Measurements from ENCODE around the gene BSND. TPM values are rescaled to one million over a fixed set of nuclear protein-coding genes. Genes with fewer than 3 reads are reported as not detected.

BSND gene
- total and polyA plus RNA-seq, 4 donors = 0.02 TPM; not detected in 3

DNA sequence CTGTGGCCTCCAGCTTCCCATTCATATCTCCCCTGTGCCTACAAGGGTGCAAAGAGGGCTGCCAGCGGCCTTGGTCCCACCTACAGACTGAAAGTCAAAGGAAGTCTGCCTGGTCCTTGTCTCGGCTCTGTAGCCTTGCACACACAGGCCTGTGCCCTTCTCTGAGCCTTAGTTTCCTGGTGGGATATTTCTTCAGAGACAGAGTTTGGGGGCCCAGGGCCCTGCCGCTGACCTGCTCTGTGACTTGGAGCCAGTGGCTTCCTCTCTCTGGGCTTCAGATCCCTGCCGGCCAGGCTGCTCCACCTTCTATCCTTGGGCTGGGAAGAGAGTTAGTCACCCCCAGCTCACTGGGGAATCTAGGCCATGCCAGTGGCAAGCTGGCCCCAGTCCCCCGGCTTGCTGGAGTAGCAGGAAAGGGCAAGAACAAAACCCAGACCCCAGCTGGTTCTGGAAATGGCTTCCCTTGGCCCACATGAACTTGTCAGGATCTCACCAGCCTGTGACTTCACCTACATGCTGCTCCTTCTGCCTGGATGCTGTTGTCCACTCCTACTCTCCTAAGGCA lies 19.3 kb upstream of the BSND start:
- Histone ChIP-seq H3K9ac (ENCODE audit: insufficient read depth in 1 of 2, low read length in 2 of 2) (no peak overlapping the region), H3K4me3 (no peak overlapping the region), H3K9me3 (ENCODE audit: control insufficient read depth in 4 of 4, insufficient read depth in 3 of 4, low read length in 3 of 4) (no peaks in the 10 kb centered on the region), H3K4me1 (ENCODE audit: control insufficient read depth in 5 of 5, insufficient read depth in 5 of 5, low read length in 5 of 5) (peaks cover 0 to 6% (median 0%) of the 10 kb centered on the region in 5 donors), H3K27me3 (ENCODE audit: control insufficient read depth in 3 of 3, insufficient read depth in 3 of 3, low read length in 2 of 3) (peaks cover 0 to 33% (median 27%) of the 10 kb centered on the region in 3 donors), H3K36me3 (ENCODE audit: control insufficient read depth in 4 of 4, insufficient read depth in 4 of 4, low read length in 4 of 4) (no peaks in the 10 kb centered on the region), H3K27ac (ENCODE audit: low read depth in 1 of 2, low read length in 1 of 2) (no peak overlapping the region)
- ATAC-seq (ENCODE audit: insufficient read depth, low FRiP score) = no peak
- 38 to 62% methylated on average over 5 of the region's 5 CpGs for WGBS, 2 donors
- TF ChIP-seq, protein P1, sequence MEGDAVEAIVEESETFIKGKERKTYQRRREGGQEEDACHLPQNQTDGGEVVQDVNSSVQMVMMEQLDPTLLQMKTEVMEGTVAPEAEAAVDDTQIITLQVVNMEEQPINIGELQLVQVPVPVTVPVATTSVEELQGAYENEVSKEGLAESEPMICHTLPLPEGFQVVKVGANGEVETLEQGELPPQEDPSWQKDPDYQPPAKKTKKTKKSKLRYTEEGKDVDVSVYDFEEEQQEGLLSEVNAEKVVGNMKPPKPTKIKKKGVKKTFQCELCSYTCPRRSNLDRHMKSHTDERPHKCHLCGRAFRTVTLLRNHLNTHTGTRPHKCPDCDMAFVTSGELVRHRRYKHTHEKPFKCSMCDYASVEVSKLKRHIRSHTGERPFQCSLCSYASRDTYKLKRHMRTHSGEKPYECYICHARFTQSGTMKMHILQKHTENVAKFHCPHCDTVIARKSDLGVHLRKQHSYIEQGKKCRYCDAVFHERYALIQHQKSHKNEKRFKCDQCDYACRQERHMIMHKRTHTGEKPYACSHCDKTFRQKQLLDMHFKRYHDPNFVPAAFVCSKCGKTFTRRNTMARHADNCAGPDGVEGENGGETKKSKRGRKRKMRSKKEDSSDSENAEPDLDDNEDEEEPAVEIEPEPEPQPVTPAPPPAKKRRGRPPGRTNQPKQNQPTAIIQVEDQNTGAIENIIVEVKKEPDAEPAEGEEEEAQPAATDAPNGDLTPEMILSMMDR (IDR thresholded peaks at IDR 0.05; ENCODE audit: control extremely low read depth, extremely low read depth) = no peak
- no peak for DNase-seq

DNA sequence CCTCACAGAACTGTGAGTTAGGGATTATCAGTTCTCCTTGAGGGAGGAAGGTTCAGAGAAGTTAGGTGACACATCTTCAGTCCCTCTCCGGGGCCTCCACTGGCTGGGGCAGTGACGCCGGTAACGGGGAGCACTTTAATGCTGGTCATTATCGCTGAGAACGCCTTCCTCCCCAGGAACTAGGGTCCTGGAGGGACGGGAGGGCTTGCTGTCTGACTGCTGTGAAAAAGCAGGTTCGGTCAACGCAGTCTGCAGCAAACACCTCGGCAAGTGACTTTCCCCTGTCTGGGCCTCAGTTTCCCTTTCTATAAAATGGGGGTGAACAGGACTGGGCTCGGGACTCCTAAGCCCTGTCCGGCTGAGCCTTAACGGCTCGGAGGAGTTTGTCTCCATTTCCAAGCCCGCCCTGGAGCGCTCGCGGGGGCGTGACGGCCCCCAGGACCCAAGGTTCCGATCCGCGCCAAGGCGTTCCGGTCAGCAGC lies 18.6 kb upstream of the BSND start:
- no peak for DNase-seq
- ATAC-seq (ENCODE audit: insufficient read depth, low FRiP score) = no peak
- TF ChIP-seq, protein P1 (IDR thresholded peaks at IDR 0.05; ENCODE audit: control extremely low read depth, extremely low read depth) = no peak
- Histone ChIP-seq H3K4me1 (ENCODE audit: control insufficient read depth in 5 of 5, insufficient read depth in 5 of 5, low read length in 5 of 5) (peaks cover 0 to 6% (median 0%) of the 10 kb centered on the region in 5 donors), H3K9ac (ENCODE audit: insufficient read depth in 1 of 2, low read length in 2 of 2) (no peak overlapping the region), H3K27me3 (ENCODE audit: control insufficient read depth in 3 of 3, insufficient read depth in 3 of 3, low read length in 2 of 3) (peaks cover 0 to 33% (median 27%) of the 10 kb centered on the region in 3 donors), H3K27ac (ENCODE audit: low read depth in 1 of 2, low read length in 1 of 2) (no peak overlapping the region), H3K9me3 (ENCODE audit: control insufficient read depth in 4 of 4, insufficient read depth in 3 of 4, low read length in 3 of 4) (no peaks in the 10 kb centered on the region), H3K4me3 (no peak overlapping the region), H3K36me3 (ENCODE audit: control insufficient read depth in 4 of 4, insufficient read depth in 4 of 4, low read length in 4 of 4) (no peaks in the 10 kb centered on the region)
- WGBS, 2 donors = 18 to 23% methylated on average over 25 of the region's 25 CpGs

DNA sequence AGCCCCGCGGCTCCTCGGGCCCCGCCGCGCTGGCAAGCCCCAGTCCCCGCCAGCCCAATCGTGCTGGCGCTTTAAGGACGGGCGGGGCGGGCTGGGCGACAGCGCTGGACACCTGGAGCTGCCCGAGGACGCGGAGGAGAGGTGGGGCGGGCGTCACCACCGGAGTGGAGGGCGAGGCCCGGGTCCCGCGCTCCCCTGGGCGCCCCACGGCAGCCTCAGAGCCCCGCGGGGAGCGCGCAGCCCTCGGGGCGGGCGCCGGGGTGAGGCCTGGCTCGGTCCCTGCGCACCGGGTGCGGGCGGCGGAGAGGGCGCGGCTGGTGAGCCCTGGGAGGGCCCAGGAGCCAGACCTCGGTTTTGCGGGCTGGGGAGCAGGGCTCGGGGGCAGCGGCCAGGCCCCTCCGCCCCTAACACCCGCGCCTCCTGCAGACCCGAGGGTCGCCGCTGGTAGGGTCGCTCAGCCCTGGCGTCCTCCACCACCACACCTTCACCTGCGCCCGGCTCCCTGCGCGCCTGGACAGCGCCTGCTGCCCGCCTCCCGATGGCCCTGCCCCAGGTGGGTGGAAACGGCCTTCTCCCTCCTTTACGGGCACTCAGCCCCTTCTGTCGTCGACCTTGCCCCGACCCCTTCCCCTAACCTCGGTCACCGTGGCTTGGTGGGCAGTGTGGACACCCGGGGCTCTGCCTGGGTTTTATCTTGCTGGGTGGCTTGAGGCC lies 18.0 kb upstream of the BSND start, which contains the start of gene TMEM61:
Gene TMEM61, plus strand, starts transcription at position 101 of the 714 bp plus-strand sequence. Its CDS starts 438 bp downstream, at position 539.
- peaks cover 0 to 33% (median 27%) of the 10 kb centered on the region in 3 donors for H3K27me3 ChIP-seq (ENCODE audit: control insufficient read depth in 3 of 3, insufficient read depth in 3 of 3, low read length in 2 of 3)
- TF ChIP-seq, protein P1 (IDR thresholded peaks at IDR 0.05; ENCODE audit: control extremely low read depth, extremely low read depth) = no peak
- no peak within 1 kb of the TSS for H3K27ac ChIP-seq (ENCODE audit: low read depth in 1 of 2, low read length in 1 of 2)
- WGBS, 2 donors = 9 to 11% methylated on average over 50 to 69 of the region's 69 CpGs
- no peaks in the 10 kb centered on the region for H3K9me3 ChIP-seq (ENCODE audit: control insufficient read depth in 4 of 4, insufficient read depth in 3 of 4, low read length in 3 of 4)
- peak within 1 kb of the TSS; percentile 23 for H3K4me3 ChIP-seq
- no peak within 1 kb of the TSS for H3K9ac ChIP-seq (ENCODE audit: insufficient read depth in 1 of 2, low read length in 2 of 2)
- peaks cover 0 to 6% (median 0%) of the 10 kb centered on the region in 5 donors for H3K4me1 ChIP-seq (ENCODE audit: control insufficient read depth in 5 of 5, insufficient read depth in 5 of 5, low read length in 5 of 5)
- H3K36me3 ChIP-seq (ENCODE audit: control insufficient read depth in 4 of 4, insufficient read depth in 4 of 4, low read length in 4 of 4) = no peaks in the 10 kb centered on the region
- DNase-seq (no peak), ATAC-seq (ENCODE audit: insufficient read depth, low FRiP score) (peak; percentile 63)
